ENCODE measurements around the gene RAB3A.
"Not testable (repeated sequence)": the region's sequence is repeated elsewhere in the genome, so short reads cannot be mapped to it uniquely, and the experiment has no call there.

RAB3A gene

GRCh38 chr19:18168673-18169381, 35.0 kb downstream of the RAB3A start:
- DNase-seq (ENCODE audit: low read depth) = no peak

GRCh38 chr19:18167975-18168645, 35.7 kb downstream of the RAB3A start:
- no peak for DNase-seq (ENCODE audit: low read depth)

- DNase-seq (ENCODE audit: low read depth) = no peak
Measured at GRCh38 chr19:18167011-18167410, 36.8 kb downstream of the RAB3A start.

- DNase-seq (ENCODE audit: low read depth) = no peak
Measured at GRCh38 chr19:18165794-18166544, 37.9 kb downstream of the RAB3A start.

- no peak for DNase-seq (ENCODE audit: low read depth)
Measured at GRCh38 chr19:18164072-18164471, 39.8 kb downstream of the RAB3A start.

- no peak for DNase-seq (ENCODE audit: low read depth)
Measured at GRCh38 chr19:18161636-18162002, 42.2 kb downstream of the RAB3A start.

- DNase-seq (ENCODE audit: low read depth) = no peak
Measured at GRCh38 chr19:18160971-18161635, 42.7 kb downstream of the RAB3A start.

GRCh38 chr19:18160493-18160970, 43.3 kb downstream of the RAB3A start:
- no peak for DNase-seq (ENCODE audit: low read depth)

GRCh38 chr19:18159810-18160209, 44.0 kb downstream of the RAB3A start:
- no peak for DNase-seq (ENCODE audit: low read depth)

GRCh38 chr19:18159059-18159616, 44.7 kb downstream of the RAB3A start:
- DNase-seq (ENCODE audit: low read depth) = not testable (repeated sequence)

- DNase-seq (ENCODE audit: low read depth) = no peak
Measured at GRCh38 chr19:18158467-18158866, 45.4 kb downstream of the RAB3A start.

GRCh38 chr19:18157465-18158063, 46.3 kb downstream of the RAB3A start:
- no peak for DNase-seq (ENCODE audit: low read depth)

- DNase-seq (ENCODE audit: low read depth) = peak; percentile 53
Measured at GRCh38 chr19:18156841-18157464, 46.9 kb downstream of the RAB3A start.

- DNase-seq (ENCODE audit: low read depth) = no peak
Measured at GRCh38 chr19:18156268-18156667, 47.6 kb downstream of the RAB3A start.

- DNase-seq (ENCODE audit: low read depth) = no peak
Measured at GRCh38 chr19:18155095-18156087, 48.5 kb downstream of the RAB3A start.

GRCh38 chr19:18153556-18154134, 50.2 kb downstream of the RAB3A start:
- DNase-seq (ENCODE audit: low read depth) = no peak

- peak; percentile 85 for DNase-seq (ENCODE audit: low read depth)
Measured at GRCh38 chr19:18152817-18153555, 50.9 kb downstream of the RAB3A start, which contains the start of gene PIK3R2. Gene PIK3R2, plus strand, starts transcription at chr19:18153163. Its CDS starts 2,717 bp downstream, at chr19:18155880.

GRCh38 chr19:18152442-18152816, 51.4 kb downstream of the RAB3A start:
- DNase-seq (ENCODE audit: low read depth) = peak; percentile 90

All from CMK (cell line).